SK-N-MC (cell line): ENCODE measurements around the gene TAS2R38.

Source experiments
- EZH2 ChIP-seq: fragments of 200-600 bp; sonication (generic); IDR thresholded peaks from one replicate; pipeline ENCODE4 v1.6.1; 2017; ENCODE audit warnings: antibody characterized with exemption
- FOXP2 ChIP-seq: optimal IDR thresholded peaks from 2 replicates; pipeline ENCODE3; 2011; ENCODE audit warnings: mild to moderate bottlenecking, moderate library complexity; ENCODE audit not compliant: insufficient read depth; ENCODE audit errors: extremely low read length, control extremely low read depth
- POLR2AphosphoS5 ChIP-seq: IDR thresholded peaks from 2 replicates; pipeline ENCODE4 v1.6.1; 2012; ENCODE audit warnings: mild to moderate bottlenecking, low read depth, low read length, borderline replicate concordance

- TF ChIP-seq EZH2: no peak
- no peak for TF ChIP-seq POLR2AphosphoS5
- no peak for TF ChIP-seq FOXP2
These were observed 33.0 kb upstream of the TAS2R38 start for GRCh38 chr7:142006577-142006976.
